GM19467 (cell line): Measurements from ENCODE around the gene PHKA1.
"Not testable (repeated sequence)": the region's sequence is repeated elsewhere in the genome, so short reads cannot be mapped to it uniquely, and the experiment has no call there.

Experiments
- ATAC-seq: cut with Tn5 transposase; IDR thresholded peaks from one replicate; pipeline ENCODE4 v1.9.1; 2021; ENCODE audit warnings: mild to moderate bottlenecking, moderate library complexity; ENCODE audit not compliant: unreplicated experiment

Gene PHKA1

DNA sequence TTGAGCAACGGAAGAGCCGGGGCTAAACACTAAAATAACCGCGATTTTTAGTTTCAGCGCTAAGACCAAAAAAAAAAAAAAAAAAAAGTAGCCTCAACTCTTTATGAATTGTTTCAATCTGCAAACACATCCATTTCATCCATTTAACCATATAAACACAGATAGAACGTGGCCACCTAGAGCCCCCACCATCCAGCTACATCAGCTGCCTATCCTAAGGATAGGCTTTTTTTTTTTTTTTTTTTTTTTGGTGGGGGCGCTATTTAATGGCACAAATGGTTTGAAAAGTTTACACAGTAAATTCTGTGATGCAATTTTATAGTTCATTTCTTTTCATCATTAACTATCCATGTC is 141.0 kb downstream of the PHKA1 start:
- peak; percentile 26 for ATAC-seq

- ATAC-seq = peak; percentile 90
These were observed 141.6 kb downstream of the PHKA1 start, which contains the start of gene HDAC8 for GRCh38 chrX:72572248-72573157. HDAC8 (minus strand) TSS chrX:72572843; CDS start chrX:72572761, 82 bp downstream.

- ATAC-seq = no peak
These were observed 144.3 kb downstream of the PHKA1 start for GRCh38 chrX:72569786-72570185.

DNA sequence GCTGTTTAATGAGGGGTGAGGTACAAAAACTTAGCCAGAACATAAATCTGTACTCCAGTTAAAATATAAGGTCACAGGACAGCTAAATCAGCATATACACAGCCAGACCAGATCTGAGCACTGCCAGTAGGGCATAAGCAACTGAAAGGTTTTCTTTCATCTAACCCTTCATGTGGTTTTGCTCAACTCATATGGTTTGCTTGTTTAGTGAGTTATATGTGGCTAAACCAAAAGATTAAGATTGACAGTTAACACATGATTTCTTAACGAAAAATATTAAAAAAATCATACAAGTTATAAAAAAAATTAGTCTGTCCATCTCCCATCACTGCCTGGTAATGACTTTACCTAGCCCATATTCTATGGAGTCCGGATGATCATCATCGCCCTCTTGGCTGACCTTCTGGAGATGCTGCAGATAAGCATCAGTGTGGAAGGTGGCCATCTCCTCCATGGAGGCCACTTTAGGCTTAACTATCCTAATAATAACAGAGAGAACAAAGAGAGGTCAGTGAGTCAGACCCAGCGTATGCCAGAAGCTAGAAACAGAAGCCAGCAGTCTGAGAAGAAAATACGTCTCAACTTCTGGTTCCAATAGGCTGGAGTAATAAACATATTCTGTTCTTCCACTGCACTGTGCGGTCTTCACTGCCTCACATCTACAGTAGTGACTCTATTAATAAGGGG is 145.6 kb downstream of the PHKA1 start:
- ATAC-seq = no peak

GRCh38 chrX:72566448-72566847 is 147.7 kb downstream of the PHKA1 start:
- ATAC-seq = no peak

DNA sequence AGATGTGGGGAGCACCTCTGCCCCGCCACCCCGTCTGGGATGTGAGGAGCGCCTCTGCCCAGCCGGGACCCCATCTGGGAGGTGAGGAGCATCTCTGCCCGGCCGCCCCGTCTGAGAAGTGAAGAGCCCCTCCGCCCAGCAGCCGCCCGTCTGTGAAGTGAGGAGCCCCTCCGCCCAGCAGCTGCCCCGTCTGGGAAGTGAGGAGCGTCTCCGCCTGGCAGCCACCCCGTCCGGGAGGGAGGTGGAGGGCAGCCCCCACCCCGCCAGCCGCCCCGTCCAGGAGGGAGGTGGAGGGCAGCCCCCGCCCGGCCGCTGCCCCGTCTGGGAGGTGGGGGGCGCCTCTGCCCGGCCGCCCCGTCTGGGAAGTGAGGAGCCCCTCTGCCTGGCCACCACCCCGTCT is 154.5 kb downstream of the PHKA1 start:
- not testable (repeated sequence) for ATAC-seq

DNA sequence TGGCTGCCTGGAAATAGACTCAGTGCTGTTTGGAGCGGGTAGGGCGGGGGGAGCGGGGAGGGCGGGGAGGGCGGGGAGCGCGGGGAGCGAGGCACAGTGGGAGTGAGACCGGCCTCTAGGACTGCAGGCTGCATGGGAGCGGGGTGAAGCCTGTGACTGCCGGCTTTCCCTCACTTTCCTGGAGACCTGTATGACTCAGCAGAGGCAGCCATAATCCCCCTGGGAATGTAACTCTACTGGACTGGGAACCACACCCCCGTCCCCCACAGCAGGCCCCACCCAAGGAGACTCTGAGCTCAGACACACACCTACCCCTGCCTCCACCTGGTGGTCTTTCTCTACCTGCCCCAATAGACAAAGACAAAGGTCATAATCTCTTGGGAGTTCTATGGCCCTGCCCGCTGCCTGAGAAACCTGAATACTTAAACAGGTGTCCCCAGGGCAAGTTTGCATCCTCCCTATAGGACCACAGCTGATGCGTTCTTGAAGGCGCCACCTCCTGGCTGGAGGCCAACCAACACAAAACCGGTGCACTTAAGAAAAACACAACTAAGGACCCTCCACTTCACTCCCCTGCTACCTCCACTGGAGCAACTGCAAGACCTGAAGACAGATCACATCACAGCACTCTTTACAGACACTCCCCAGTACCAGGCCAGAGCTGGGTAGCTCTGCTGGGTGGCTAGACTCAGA is 159.5 kb downstream of the PHKA1 start:
- ATAC-seq = no peak

- ATAC-seq = not testable (repeated sequence)
These were observed 161.7 kb downstream of the PHKA1 start for GRCh38 chrX:72552443-72552842.

DNA sequence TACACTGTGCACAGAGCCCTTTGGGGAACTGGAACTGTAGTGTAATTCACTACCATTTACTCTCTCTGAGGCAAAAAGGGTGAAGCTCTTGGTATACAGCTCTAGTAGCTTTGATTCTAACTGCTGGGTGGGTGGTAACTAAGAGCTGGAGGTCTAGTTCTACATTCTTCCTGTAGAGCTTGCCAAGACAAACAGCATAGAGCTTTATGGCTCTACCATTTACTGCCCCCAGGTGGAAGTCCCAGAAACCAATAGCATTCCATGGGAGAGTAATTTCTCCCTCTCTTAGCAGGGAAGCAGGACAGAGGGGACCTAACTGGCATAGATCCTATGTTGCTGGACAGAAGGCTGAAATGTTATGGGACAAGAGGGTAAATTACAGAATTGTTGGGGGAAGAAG is 168.1 kb downstream of the PHKA1 start:
- no peak for ATAC-seq

GRCh38 chrX:72540318-72540717 is 173.8 kb downstream of the PHKA1 start:
- no peak for ATAC-seq

GRCh38 chrX:72539822-72540221 is 174.3 kb downstream of the PHKA1 start:
- ATAC-seq = no peak

GRCh38 chrX:72536542-72536941 is 177.6 kb downstream of the PHKA1 start:
- ATAC-seq = no peak

DNA sequence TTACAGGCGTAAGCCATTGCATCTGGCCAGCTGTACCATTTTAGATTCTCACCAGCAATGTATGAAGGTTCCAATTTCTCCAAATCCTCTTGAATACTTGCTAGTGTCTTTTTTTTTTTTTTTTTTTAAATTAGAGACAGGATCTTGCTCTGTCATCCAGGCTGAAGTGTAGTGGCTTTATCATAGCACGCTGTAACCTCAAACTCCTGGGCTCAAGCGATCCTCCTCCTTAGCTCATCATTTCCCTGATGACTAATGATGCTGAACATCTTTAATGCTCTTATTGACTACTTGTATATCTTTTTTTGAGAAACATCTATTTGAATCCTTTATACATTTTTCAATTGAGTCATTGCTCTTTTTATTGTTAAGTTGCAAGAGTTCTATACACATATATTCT is 181.7 kb downstream of the PHKA1 start:
- ATAC-seq = no peak
